Activated CD4-positive, alpha-beta T cell treated with anti-CD3 and anti-CD28 coated beads for 4 hours (primary cell): ENCODE measurements around the gene LAMB4.

Source experiments
- DNase-seq, 2 donors: peaks; one replicate each; pipeline ENCODE4 v3.0.0-alpha.2; 2020

LAMB4 gene

DNA sequence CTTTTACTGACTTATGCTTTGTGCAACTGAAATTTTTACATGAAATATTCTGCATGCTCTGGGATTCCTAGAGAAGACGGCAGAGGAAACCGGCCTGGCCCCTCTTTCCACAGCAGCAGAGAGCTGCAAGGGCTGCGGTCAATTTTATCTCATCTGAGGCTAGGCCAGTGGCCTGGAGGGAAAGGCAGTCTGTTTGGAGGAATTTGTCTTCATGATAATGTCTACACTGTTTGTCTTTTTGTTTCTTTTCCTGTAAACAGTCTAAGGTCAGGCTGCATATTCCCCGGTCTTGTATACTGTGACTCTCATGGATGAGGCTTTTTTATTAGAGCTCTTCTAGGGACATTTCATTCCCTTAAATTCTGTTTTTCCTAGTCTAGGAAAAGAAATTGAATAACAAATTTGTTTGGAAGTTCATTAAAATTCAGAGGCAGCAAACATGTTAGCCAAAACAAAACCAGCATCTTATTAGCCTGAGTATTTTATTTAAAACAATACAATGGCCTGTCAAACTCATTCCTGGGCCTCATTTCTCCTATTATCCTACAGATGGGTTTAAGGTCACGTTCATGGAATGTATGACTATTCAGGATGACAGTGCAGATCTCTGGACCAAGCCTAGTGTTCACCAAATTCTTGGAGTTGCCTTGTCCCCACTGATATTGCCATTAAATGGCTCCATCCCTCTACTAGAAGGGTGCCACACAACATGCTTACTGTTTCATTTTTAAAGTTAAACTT is 26.4 kb downstream of the LAMB4 start:
- no peak for DNase-seq

DNA sequence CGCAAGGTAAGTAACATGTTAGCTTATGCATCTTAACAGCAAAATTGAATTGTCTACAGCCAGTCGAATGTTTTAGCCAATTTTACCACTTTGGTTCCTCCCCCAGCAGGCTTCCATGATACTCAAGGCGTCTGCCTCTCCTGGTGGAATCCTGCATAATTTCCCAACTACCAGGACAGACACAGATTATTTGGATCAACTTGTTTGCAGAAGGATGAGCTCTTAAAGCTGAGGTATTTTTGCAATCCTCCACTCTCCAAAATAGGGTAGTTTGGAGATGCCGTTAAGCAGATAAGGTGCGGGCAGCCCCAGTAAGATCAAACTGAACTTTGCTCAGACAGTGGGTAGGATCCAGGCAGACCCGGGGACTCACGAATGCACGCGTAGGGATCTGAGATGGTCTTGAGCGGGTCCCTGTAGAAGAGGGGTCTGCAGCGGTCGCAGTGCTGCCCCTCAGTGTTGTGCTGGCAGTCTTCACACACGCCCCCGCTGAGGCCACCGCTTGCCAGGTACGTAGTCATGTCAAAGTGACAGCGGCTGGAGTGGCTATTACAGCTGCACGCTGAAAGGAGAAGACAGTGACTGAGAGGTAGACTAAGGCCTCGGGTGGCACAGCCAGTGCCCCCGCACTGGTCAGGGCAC is 27.4 kb downstream of the LAMB4 start:
- no peak for DNase-seq

GRCh38 chr7:108101759-108102158 is 28.4 kb downstream of the LAMB4 start:
- DNase-seq = no peak

DNA sequence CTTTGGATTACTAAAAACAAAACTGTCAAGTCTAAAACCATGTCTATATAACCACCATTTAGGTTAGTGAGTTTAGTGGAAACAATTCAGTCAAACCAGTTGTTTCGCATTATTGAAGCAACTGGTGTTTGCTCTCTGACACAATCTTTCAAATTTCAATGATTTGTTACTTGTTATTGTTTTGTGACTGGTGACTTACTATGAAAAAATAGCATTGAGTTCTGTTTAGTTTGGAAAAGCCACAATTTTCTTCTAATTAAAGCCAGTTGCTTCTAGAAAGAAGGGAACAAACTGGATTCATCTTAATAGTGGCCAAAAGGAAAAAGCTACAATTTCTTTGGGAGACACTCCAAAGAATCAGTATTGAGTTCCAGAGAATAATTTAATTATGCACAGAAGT is 30.4 kb downstream of the LAMB4 start:
- no peak for DNase-seq

- DNase-seq = no peak
These were observed 32.5 kb downstream of the LAMB4 start for GRCh38 chr7:108097703-108098102.

GRCh38 chr7:108096996-108097395 is 33.2 kb downstream of the LAMB4 start:
- no peak for DNase-seq

DNA sequence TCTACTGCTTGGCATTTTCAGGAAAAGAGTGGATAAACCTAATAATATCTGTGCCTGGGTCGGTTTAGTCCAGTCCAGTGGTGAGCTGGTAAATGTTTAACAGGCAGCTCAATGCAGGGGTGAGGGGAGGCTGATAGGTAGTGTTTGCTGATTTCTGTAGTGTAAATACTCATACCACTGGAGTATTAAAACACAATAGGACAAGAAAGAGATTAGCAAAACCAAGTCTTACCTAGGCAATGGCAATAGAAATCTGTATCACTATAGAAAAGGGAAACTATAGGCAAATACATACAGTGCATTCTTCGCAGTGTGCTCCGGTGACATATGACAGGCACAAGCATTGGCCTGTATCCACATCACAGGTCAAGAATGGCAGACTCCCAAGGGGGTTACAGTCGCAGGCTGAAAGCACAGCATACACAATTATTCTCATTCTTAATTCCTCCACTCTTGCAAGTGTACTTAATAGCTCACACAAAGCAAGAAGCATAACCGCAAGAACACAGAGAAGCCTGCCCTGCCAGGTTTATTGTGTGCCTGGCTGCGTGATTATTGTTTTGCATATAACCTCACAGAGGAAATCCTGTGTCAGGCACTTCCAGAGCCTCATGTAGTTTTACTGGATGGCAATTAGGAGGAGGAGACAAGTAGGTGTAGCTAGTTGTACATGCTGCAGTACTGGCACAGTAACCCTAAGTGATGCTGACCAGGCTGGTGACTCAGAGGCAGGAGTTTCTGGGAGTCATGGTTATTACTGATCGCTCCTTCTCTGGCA is 35.0 kb downstream of the LAMB4 start:
- no peak for DNase-seq

DNA sequence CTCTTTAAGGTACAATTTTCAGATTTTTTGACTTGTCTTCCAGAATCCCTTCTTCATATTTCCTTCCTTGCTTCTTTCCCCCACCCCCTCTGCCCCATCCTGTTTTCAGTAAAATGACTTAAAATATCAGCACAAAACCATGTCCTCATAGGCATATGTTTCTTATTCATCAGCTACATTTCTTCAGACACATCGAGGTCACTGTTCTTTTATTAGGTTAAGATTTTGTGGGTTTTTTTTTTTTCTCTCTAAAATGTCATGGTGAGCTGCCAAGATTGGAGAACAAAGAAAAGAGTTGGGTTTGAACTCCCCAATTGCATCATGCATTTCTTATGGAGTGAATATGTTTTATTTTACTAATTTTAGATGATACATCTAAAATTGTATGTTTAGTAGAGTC is 35.8 kb downstream of the LAMB4 start:
- no peak for DNase-seq

DNA sequence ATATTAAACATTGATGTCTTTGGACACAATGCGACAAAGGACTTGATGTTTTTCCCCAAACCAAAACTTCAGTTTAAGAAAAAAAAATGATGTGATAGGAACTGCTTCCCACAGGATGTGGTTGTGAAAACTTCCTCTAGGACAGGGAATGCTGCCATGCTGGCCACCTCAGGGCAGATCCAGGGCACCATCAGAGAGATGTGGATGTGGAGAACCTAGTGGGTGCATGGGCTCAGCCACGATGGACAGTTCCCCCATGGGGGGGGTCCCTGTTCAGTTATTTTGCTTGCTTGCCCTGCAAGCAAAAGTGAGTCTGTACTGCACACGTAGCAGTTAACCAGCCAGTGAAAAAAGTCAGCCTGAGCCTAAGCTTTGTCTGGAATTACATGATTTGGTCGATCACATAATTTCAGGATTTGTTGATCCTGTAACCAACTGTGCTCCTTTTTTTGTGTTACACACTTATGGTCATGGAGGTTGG is 36.3 kb downstream of the LAMB4 start:
- DNase-seq = no peak

- DNase-seq = no peak
These were observed 36.8 kb downstream of the LAMB4 start for GRCh38 chr7:108093341-108093740.

GRCh38 chr7:108091461-108091831 is 38.7 kb downstream of the LAMB4 start:
- DNase-seq = no peak

GRCh38 chr7:108090791-108091460 is 39.2 kb downstream of the LAMB4 start:
- no peak for DNase-seq

- DNase-seq = no peak
These were observed 40.8 kb downstream of the LAMB4 start for GRCh38 chr7:108089381-108089780.

GRCh38 chr7:108088729-108089128 is 41.4 kb downstream of the LAMB4 start:
- DNase-seq = no peak

DNA sequence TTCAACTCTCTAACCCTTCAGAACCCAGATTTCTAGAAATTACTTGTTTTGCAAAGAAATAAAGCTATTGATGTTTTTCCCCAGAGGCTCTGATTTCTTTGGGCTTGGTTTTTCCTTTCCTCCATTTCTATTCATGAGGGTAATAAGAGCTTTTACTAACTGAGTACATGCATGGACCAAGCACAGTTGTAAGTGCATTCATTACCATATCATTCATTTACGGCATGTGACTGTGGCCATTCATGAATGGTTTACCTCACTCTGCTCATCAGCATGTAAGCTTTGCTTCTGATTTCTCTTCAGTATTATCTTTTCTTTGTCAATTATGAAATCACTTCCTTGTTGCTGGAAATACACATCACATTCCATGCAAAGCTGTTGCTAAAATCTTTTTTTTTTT is 42.4 kb downstream of the LAMB4 start:
- no peak for DNase-seq

GRCh38 chr7:108086962-108087361 is 43.2 kb downstream of the LAMB4 start:
- no peak for DNase-seq

DNA sequence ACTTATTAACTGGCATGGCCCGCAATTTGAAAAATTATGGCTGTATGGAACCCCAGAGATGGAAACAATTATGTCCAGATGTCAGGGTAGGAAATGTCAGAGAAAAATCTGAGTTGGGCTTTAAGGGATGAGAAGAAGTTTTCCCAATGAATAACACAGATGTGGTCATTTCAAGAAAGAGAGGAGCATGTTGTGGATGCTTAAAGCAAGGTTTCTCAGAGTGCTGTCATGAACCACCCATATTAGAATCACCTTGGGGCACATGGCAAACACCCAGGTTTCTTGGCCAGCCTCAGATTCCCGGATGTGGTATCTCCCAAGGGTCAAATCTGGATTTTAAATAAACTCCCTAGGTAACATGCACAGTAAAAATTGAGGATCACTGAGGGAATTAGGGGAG is 43.6 kb downstream of the LAMB4 start:
- DNase-seq = no peak

DNA sequence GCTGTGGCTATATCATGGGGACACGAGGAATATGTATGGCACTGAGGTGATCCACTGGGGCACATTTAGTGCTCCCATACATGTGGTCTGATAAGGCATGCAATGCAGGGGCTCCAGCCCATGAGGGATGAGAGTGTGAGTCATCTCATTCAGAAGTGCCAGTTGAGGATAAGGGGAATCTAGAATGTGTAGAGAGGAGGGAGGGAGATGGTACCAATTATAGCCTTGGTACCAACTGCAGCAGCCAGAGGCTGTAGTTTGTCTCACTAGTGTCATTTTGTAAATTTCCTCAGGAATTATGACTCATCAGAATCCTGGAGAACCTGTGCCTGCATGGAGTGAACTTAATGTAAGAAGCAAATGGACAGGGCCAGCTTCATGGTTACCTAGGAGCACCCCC is 46.2 kb downstream of the LAMB4 start:
- DNase-seq = no peak

DNA sequence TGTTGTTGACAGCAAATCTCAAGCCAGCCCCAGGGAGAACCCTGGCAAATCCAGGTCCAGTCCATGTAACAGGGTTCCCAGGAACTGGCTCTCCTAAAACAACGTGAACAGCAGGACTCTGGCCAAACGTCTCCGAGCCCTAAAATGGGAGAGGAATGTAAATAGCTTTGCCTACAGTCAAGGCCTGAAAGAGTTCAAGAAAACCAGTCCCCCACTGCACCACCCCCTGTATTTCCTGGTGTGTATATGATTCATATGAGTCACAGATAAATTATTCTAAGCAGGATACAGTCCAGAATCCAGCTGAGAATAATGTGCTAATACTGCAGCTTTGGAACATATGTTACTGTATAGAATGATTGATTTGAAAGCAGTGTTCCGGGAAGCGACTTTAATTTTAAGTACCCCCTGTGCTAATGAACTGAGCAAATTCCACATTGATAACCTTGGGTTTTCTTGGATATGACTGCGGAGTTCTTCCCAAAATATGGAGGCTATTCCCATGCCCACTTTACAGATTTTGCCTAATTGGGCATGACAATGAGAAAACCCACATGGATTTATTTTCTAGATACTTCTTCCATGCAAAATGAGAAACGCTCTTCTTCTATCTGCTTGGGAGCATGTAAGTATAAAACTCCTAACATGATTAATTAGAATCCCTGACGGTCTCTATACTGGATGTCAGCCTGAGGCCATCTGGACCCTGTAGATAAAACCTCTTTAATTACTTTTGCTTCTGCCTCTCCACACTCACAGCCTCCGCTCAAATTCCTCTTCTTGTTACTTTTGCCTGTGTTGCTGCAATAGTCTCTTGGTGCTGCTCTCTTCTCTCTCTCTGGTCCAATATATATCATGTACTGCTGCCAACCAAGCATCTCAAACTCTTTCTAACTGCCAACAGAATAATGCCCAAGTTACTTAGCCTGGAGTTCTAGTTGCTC is 50.2 kb downstream of the LAMB4 start:
- no peak for DNase-seq

DNA sequence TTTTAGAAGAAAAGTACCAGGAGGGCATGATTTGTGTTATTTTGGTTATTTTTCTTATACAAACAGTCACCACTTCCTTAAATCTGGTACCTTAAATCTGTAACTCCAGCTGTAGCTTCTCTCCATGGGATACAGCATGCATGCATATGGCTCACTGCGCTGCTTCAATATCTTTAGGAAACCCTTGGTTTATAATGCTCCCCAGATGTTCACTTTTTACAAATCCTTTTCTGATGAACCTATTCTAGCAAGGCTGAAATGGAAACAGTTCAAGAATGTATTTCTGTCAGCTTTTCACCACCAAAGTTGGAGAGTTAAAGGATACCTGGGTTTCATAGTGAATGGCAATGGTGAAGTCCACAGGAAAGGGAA is 50.9 kb downstream of the LAMB4 start:
- no peak for DNase-seq

DNA sequence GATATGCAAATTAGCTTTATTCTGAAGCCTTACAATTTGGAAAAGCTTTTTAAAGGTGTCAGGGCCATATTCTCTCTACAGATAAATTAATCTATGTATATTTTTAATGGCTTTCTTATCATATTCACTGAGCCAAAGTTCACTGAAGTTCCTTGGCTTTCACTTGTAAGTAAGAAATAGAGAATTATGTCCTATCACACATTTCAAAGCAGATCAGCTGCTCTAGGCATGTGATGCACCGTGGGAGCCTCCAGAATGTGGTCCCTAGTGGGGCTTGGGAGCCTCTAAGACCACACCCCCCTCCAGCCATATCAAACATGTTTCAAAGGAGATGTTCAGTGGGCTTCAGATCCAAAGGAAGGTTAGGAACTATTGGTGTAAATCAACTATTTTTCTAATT is 51.5 kb downstream of the LAMB4 start:
- no peak for DNase-seq

GRCh38 chr7:108078211-108078673 is 51.9 kb downstream of the LAMB4 start:
- DNase-seq = no peak
